Measurements from ENCODE around the gene PTPRT. TPM values are rescaled to one million over a fixed set of nuclear protein-coding genes. Genes with fewer than 3 reads are reported as not detected.

PTPRT gene
- polyA plus RNA-seq, 2 of the 4 experiments (the other 2 are of a cell fraction), result not detected

DNA sequence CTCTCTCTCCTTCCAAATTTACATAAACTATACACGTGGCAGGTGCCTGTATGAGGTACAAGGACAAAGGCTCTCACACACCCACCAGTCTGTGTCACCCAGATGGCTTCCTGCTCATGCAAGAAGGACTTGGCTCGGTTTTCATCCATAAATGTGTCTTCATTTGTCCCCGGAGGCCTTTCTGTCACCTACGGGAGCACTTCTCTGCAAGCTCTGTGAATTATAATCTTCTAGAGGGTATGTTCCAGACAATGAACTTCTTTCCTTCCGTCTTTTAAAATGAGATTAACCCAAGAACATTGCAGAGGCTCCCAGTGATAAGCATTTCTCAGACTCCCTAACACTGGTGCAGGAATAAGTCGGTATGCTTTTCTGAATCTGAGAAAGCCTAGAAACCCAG, 123.6 kb downstream of the PTPRT start:
- no peak overlapping the region for H3K27ac ChIP-seq
- ATAC-seq, result no peak
- 3% methylated on average over 6 of the region's 6 CpGs for WGBS (ENCODE audit: missing lambda C conversion rate)
- FAIRE-seq, result no peak
- H3K4me1 ChIP-seq, result no peaks in the 10 kb centered on the region
- H3K4me2 ChIP-seq, result no peak overlapping the region
- CTCF ChIA-PET, result no interaction called here
- no peaks in the 10 kb centered on the region for H3K9me3 ChIP-seq
- no peak overlapping the region for H3K4me3 ChIP-seq
- no peak for DNase-seq (ENCODE audit: low read depth in 1 of 2, low spot score in 1 of 2)
- TF ChIP-seq ZNF302 (CRISPR knock-in tag; IDR thresholded peaks at IDR 0.05) (no peak), ESRRA (IDR thresholded peaks at IDR 0.05; ENCODE audit: borderline replicate concordance, low read length) (no peak), SREBF2 (IDR thresholded peaks at IDR 0.05) (no peak), HEYL (CRISPR knock-in tag; IDR thresholded peaks at IDR 0.05) (no peak), PHF8 (IDR thresholded peaks at IDR 0.05; ENCODE audit: borderline replicate concordance, low read depth) (no peak), RAD21 (conservative IDR thresholded peaks at IDR 0.05 in 1 of 2, IDR thresholded peaks at IDR 0.05 in 1 of 2) (no peak), CBX2 (IDR thresholded peaks at IDR 0.05; ENCODE audit: borderline replicate concordance, low read depth) (no peak), MAZ (IDR thresholded peaks at IDR 0.05; ENCODE audit: borderline replicate concordance, low read depth, low read length) (no peak), E2F6 (IDR thresholded peaks at IDR 0.05; ENCODE audit: borderline replicate concordance, low read depth) (no peak), ZC3H11A (IDR thresholded peaks at IDR 0.05) (no peak), FOSL2 (IDR thresholded peaks at IDR 0.05) (no peak), FOSL2 (CRISPR knock-in tag; IDR thresholded peaks at IDR 0.05) (no peak), FOSB (CRISPR knock-in tag; IDR thresholded peaks at IDR 0.05) (no peak)
- TF ChIP-seq, protein P1, sequence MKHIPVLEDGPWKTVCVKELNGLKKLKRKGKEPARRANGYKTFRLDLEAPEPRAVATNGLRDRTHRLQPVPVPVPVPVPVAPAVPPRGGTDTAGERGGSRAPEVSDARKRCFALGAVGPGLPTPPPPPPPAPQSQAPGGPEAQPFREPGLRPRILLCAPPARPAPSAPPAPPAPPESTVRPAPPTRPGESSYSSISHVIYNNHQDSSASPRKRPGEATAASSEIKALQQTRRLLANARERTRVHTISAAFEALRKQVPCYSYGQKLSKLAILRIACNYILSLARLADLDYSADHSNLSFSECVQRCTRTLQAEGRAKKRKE (CRISPR knock-in tag; IDR thresholded peaks at IDR 0.05; ENCODE audit: low read depth), result no peak
- POLR2A ChIA-PET, result no interaction called here

DNA sequence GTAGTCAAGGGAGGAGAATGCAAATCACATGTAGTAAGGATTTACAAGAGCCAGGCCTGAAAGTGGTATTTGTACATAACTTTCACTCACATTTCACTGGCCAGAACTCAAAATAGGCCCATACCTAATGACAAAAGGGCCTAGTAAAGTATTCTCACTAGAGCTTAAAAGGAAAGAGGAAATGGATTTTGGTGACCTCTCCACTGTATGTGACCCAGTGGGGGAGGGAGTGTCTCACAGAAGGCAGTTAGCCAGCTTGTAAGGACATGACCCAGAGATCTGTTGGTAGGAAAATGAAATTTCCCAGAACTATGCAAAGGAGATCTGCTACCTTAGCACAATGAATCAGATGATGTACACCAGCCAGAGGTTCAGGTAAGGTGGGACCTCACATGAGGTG, 124.4 kb downstream of the PTPRT start:
- Histone ChIP-seq H3K27ac (no peak overlapping the region), H3K9me3 (no peaks in the 10 kb centered on the region), H3K4me1 (no peaks in the 10 kb centered on the region), H3K4me3 (no peak overlapping the region), H3K4me2 (no peak overlapping the region)
- CTCF ChIA-PET, result no interaction called here
- no peak for ATAC-seq
- no peak for FAIRE-seq
- DNase-seq (ENCODE audit: low read depth in 1 of 2, low spot score in 1 of 2), result no peak
- POLR2A ChIA-PET, result no interaction called here
- TF ChIP-seq KDM5A (IDR thresholded peaks at IDR 0.05), result no peak
- no peak for TF ChIP-seq HOXB5 (CRISPR knock-in tag; IDR thresholded peaks at IDR 0.05)

DNA sequence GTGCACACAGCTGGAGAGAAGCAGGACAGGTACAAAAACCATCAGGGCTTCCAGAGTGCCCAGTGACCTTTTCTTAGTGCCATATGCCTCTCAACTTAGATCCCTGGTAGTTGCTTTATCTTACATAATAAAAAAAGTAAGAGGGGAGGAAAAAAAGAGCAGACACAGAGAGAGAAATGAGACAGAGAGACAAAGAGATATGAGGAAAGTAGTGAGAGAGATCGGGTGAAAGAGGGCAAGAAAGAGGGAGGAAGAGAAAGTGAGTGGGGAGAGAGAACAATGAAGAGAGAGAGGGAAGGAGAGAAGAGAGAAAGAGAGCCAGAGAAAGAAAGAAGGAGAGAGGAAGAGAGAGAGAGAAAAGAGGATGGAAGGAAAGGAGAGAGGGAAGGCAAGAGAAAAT, 131.6 kb downstream of the PTPRT start:
- H3K9me3 ChIP-seq, result no peaks in the 10 kb centered on the region
- FAIRE-seq, result no peak
- 0% methylated on average over 1 of the region's 1 CpG for WGBS (ENCODE audit: missing lambda C conversion rate)

GRCh38 chr20:43057317-43057716, 132.4 kb downstream of the PTPRT start:
- no peaks in the 10 kb centered on the region for H3K9me3 ChIP-seq
- ChIA-PET POLR2A (no interaction called here), CTCF (no interaction called here)
- no peaks in the 10 kb centered on the region for H3K4me1 ChIP-seq
- ATAC-seq, result no peak
- DNase-seq (ENCODE audit: low read depth in 1 of 2, low spot score in 1 of 2), result no peak
- TF ChIP-seq HOXB5 (CRISPR knock-in tag; IDR thresholded peaks at IDR 0.05) (no peak), EP300 (IDR thresholded peaks at IDR 0.05) (no peak), ZC3H11A (IDR thresholded peaks at IDR 0.05) (no peak), FOSB (CRISPR knock-in tag; IDR thresholded peaks at IDR 0.05) (no peak), EHF (CRISPR knock-in tag; IDR thresholded peaks at IDR 0.05) (no peak), NPAS2 (CRISPR knock-in tag; IDR thresholded peaks at IDR 0.05; ENCODE audit: borderline replicate concordance) (no peak), ESRRA (IDR thresholded peaks at IDR 0.05; ENCODE audit: borderline replicate concordance, low read length) (no peak), RNF2 (IDR thresholded peaks at IDR 0.05; ENCODE audit: borderline replicate concordance, low read depth) (no peak), RFX5 (IDR thresholded peaks at IDR 0.05) (no peak), RCOR1 (IDR thresholded peaks at IDR 0.05; ENCODE audit: low read depth, low read length) (no peak), CHD2 (IDR thresholded peaks at IDR 0.05; ENCODE audit: low read length, partially characterized antibody) (no peak), JUN (IDR thresholded peaks at IDR 0.05) (no peak), SREBF2 (IDR thresholded peaks at IDR 0.05) (no peak)
- TF ChIP-seq, protein P1 (CRISPR knock-in tag; IDR thresholded peaks at IDR 0.05; ENCODE audit: low read depth), result no peak
- TF ChIP-seq, protein P2, sequence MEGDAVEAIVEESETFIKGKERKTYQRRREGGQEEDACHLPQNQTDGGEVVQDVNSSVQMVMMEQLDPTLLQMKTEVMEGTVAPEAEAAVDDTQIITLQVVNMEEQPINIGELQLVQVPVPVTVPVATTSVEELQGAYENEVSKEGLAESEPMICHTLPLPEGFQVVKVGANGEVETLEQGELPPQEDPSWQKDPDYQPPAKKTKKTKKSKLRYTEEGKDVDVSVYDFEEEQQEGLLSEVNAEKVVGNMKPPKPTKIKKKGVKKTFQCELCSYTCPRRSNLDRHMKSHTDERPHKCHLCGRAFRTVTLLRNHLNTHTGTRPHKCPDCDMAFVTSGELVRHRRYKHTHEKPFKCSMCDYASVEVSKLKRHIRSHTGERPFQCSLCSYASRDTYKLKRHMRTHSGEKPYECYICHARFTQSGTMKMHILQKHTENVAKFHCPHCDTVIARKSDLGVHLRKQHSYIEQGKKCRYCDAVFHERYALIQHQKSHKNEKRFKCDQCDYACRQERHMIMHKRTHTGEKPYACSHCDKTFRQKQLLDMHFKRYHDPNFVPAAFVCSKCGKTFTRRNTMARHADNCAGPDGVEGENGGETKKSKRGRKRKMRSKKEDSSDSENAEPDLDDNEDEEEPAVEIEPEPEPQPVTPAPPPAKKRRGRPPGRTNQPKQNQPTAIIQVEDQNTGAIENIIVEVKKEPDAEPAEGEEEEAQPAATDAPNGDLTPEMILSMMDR (IDR thresholded peaks at IDR 0.05), result no peak
- TF ChIP-seq, protein P3, sequence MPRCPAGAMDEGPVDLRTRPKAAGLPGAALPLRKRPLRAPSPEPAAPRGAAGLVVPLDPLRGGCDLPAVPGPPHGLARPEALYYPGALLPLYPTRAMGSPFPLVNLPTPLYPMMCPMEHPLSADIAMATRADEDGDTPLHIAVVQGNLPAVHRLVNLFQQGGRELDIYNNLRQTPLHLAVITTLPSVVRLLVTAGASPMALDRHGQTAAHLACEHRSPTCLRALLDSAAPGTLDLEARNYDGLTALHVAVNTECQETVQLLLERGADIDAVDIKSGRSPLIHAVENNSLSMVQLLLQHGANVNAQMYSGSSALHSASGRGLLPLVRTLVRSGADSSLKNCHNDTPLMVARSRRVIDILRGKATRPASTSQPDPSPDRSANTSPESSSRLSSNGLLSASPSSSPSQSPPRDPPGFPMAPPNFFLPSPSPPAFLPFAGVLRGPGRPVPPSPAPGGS (IDR thresholded peaks at IDR 0.05), result no peak
- H3K4me3 ChIP-seq, result no peak overlapping the region
- H3K27ac ChIP-seq, result no peak overlapping the region
- H3K4me2 ChIP-seq, result no peak overlapping the region
- no peak for FAIRE-seq

More for the DNA sequence above, 131.6 kb downstream of the PTPRT start:
- no peaks in the 10 kb centered on the region for H3K4me1 ChIP-seq
- H3K4me3 ChIP-seq, result no peak overlapping the region
- H3K27ac ChIP-seq, result no peak overlapping the region
- POLR2A ChIA-PET, result no interaction called here
- DNase-seq (ENCODE audit: low read depth in 1 of 2, low spot score in 1 of 2) (no peak), ATAC-seq (no peak)
- TF ChIP-seq POLR2A (IDR thresholded peaks at IDR 0.05; ENCODE audit: low read length), result no peak
- TF ChIP-seq GATA3 (IDR thresholded peaks at IDR 0.05; ENCODE audit: borderline replicate concordance), result no peak
- no peak for TF ChIP-seq HOXB13 (CRISPR knock-in tag; IDR thresholded peaks at IDR 0.05; ENCODE audit: low read depth)
- no peak for TF ChIP-seq EHF (CRISPR knock-in tag; IDR thresholded peaks at IDR 0.05)
- CTCF ChIA-PET, result no interaction called here
- H3K4me2 ChIP-seq, result no peak overlapping the region

All from A549 (cell line).